ENCODE measurements around the gene MRPS26.
"Not testable (repeated sequence)": the region's sequence is repeated elsewhere in the genome, so short reads cannot be mapped to it uniquely, and the experiment has no call there.

MRPS26 gene

DNA sequence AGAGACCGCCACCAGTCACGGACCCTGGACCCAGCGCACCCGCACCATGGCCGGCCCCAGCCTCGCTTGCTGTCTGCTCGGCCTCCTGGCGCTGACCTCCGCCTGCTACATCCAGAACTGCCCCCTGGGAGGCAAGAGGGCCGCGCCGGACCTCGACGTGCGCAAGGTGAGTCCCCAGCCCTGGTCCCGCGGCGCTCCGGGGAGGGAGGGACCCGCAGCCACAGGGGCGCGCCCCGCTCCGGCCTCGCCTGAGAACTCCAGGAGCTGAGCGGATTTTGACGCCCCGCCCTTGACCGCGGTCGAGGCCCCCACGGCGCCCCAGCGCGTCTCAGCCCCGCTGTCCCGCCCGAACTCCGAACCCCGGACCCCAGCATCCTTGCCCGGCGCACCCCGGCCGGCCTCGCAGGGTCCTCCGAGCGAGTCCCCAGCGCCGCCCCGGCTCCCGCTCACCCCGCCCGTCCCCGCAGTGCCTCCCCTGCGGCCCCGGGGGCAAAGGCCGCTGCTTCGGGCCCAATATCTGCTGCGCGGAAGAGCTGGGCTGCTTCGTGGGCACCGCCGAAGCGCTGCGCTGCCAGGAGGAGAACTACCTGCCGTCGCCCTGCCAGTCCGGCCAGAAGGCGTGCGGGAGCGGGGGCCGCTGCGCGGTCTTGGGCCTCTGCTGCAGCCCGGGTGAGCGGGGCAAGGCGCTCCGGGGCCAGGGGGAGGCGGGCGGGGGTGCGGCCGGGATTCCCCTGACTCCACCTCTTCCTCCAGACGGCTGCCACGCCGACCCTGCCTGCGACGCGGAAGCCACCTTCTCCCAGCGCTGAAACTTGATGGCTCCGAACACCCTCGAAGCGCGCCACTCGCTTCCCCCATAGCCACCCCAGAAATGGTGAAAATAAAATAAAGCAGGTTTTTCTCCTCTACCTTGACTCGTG lies 26.0 kb downstream of the MRPS26 start, which contains the start of gene OXT:
TSS of gene OXT (plus strand) at position 11 of the 920 bp plus-strand sequence. CDS start at position 47, 36 bp downstream.
- peak within 1 kb of the TSS; percentile 32 to 61 (median 56) for H3K4me3 ChIP-seq
- H3K27ac ChIP-seq, result peak within 1 kb of the TSS in 13 of 21 experiments; percentile 39 to 83 (median 59)

DNA sequence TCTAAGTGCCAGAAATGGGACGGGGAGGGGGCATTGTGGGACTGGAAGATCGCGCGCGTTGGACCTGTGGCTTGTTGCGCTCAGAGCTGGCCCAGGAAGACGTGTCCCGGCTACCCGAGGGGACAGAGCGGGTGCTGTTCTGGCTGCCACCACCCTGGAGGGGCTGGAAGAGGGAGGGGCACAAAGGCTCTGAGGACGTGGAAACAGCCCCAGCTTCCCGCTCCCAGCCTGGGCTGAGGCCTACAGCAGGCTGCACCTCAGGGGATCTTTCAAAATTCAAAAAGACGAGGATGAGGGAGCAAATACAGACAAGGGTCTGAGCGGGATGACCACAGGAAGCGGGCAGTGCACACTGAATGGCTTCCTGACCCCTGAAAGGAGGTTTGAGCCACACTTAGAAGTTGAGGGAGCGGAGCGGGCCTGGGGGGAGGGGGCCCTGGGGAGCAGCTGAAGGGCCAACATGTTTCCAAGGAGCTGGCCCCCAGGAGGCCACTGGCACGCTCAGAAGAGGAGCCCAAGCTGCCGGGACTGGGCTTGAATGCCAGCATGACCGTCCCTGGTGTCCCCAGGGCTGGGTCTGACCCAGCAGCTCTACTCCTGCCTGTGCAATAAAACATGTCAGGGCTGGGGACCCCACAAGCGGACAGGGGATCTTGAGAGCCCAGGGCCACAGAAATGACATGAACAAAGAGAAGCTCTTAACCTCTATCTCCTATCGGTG lies 26.8 kb downstream of the MRPS26 start:
- Histone ChIP-seq H3K27ac (peak overlapping the region in 4 of 21 experiments; percentile 57 to 83 (median 66)), H3K4me3 (peak overlapping the region in 6 of 7 experiments; percentile 32 to 61 (median 54))

DNA sequence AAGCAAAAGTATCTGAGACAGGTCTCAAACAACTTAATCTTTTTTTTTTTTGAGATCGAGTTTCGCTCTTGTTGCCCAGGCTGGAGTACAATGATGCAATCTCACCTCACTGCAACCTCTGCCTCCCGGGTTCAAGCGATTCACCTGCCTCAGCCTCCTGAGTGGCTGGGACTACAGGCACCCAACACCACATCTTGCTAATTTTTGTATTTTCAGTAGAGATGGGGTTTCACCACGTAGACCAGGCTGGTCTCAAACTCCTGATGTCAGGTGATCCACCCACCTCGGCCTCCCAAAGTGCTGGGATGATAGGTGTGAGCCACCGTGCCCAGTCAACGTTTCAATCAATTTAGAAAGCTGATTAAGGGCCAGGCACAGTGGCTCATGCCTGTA lies 27.4 kb downstream of the MRPS26 start:
- not testable (repeated sequence) for H3K27ac ChIP-seq, H3K4me3 ChIP-seq

DNA sequence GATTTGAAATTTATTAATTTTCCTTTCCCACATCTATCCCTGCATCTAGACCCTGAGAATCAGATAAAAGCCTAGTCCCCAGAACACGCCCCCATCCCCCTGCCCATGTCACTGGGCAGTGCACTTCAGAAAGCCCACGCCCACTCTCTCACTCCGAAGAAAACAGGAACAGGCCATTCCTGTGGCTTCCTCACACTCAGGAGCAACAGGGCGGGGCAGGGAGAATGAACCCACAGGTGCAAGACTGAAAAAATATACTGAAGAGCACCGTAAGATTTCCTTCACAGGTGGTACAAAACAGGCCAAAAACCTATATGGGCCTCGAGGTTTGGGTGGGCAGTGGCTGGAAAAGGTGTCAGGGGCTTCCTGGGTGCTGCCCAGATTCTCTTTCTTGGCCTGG lies 29.0 kb downstream of the MRPS26 start:
- Histone ChIP-seq H3K27ac (no peak overlapping the region), H3K4me3 (no peak overlapping the region)

DNA sequence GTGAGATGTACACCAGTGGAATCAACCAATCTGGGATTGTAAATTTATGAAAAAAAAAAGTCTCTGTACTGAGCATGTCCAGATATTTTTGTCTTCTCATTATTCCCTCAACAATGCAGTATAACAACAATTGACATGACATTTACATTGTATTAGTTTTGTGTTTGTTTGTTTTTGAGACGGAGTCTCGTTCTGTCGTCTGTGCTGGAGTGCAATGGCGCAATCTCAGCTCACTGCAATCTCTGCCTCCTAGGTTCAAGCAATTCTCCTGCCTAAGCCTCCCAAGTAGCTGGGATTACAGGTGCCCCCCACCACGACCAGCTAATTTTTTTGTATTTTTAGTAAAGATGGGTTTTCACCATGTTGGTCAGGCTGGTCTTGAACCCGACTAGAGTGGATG lies 29.5 kb downstream of the MRPS26 start:
- not testable (repeated sequence) for H3K27ac ChIP-seq, H3K4me3 ChIP-seq

DNA sequence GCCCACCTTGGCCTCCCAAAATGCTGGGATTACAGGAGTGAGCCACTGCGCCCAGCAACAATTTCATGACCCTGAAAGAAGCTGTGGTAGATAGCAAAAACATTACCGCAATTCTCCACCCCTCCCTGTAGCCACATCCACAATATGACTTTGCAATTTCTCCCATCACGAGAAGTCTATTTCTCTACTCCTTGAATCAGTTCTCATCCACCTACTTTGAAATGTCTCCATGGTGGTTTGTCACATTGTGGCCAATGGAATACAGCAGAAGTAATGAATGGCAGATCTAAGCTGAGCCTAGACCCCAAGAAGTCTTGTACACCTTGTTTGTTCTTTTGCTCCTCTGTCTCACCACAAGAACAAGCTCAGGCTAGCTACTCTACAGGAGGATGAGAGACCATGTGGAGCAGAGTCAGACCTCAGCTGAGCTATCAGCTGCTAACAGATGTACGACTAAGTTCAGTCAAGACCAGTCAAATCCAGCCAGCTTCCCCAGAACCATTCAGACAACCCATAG lies 31.8 kb downstream of the MRPS26 start:
- Histone ChIP-seq H3K27ac (no peak overlapping the region), H3K4me3 (no peak overlapping the region)

DNA sequence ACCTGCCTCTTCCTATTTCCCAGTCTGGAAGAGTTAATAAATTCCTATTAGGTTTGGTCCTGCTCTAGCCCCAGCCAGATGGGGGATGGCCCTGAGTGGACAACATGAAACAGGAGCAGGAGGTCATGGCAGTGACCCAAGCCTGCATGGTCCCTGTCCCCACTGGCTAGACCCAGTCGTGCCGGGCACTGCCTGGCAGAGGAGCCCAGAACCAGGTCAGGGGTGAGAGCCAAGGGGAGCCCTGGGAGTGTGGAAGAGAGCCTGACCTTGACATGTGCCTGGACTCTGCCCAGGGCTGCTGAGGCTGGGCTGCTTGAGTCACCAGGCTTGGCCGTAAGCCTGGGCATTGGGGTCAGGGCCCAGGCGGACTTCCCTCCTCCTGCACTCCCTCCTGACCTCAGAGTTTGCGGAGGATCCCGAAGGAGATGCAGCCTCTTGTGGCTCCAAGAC lies 35.1 kb downstream of the MRPS26 start:
- no peak overlapping the region for H3K27ac ChIP-seq
- H3K4me3 ChIP-seq, result no peak overlapping the region

DNA sequence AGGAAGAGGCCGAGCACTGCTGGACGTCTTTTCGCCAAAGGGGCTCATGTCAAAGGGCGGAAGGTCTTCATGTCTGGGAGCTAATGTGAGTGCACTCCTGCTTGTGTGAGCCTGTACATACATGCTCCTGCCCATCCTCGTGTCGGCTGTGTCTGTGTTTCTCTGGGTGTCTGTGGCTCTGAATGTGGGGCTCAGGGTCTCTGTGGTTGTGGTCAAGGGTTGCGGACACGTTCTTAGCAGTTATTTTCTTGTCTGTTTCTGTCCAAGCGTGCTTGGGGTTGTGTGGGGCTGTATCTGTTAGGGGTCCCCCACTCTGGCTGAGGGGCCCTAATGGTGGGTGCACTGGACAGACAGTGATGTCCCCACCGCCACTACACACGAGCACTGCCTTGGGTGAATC lies 35.8 kb downstream of the MRPS26 start:
- no peak overlapping the region for H3K27ac ChIP-seq

DNA sequence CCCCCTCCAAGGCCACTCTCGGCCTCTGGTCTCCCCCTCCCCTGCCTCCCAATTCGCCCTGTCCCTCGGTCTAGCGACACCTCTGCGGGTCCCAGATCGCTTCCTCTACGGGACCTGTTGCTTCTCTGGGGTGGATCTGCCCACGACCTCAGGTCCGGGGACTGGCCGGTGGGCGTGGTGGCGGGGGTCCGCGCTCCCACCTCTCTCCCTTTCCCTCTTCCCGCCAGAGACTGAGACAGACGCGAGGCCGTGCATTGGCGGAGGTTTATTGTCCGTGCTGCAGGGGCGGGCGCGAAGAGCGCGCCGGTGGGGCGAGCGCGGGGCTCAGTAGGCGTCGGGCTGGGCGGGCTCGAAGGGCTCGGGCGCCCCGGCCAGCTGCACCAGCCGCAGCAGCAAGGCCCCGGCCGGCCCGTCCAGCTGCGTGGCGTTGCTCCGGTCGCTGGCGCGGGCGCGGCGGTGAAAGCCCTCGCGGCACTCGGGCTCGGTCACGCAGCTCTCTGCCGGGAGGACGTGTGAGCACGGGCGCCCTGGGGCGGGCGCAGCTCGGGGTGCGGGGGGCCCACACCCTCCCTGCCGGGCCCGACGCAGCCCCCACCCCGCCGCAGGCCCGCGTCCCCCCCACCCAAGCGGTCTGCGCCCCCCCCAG lies 36.6 kb downstream of the MRPS26 start:
- H3K4me3 ChIP-seq, result peak overlapping the region in 6 of 7 experiments; percentile 1 to 37 (median 19)
- H3K27ac ChIP-seq, result no peak overlapping the region

More for the DNA sequence above, 35.8 kb downstream of the MRPS26 start:
- H3K4me3 ChIP-seq, result no peak overlapping the region

DNA sequence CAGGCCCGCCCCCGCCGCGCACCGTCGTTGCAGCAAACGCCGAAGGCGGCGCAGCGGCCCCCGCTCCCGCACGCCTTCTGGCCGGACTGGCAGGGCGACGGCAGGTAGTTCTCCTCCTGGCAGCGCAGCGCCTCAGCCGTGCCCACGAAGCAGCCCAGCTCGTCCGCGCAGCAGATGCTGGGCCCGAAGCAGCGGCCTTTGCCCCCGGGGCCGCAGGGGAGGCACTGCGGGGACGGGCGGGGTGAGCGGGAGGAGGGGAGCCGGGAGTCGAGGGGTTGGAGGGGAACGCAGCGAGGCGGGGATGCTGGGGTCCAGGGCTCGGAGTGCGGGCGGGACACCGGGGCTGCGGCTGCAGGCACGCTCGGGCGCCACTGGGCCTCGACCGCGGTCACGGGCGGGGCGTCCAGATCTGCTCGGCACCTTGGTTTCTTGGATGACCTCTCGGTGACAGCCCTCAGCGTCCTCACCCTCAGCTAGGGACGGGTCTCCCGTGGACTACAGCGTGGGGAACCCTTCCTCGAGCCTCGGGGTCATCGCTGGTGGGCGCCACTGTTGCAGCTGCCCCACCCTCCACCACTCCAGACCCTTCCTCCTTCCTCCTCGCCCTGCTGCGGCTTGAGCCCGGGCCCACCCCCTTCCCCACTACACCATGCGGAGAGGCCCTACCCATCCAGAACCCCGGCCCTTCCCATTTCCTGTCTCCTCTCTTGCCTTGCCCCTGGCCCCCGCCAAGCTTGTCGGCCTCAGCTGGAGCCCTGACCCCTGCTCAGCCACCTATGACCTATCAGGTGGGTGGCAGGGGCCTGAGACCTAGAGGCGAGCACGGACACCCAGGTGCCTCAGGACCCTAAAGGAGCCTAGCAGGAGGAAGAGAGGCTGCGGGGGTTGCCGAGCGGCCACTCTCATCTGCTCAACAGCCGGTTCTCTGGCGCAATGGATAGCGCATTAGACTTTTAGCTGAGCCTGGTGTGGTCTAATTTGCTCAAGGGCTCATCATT lies 37.4 kb downstream of the MRPS26 start:
- peak overlapping the region in 6 of 7 experiments; percentile 1 to 37 (median 19) for H3K4me3 ChIP-seq
- H3K27ac ChIP-seq, result no peak overlapping the region

DNA sequence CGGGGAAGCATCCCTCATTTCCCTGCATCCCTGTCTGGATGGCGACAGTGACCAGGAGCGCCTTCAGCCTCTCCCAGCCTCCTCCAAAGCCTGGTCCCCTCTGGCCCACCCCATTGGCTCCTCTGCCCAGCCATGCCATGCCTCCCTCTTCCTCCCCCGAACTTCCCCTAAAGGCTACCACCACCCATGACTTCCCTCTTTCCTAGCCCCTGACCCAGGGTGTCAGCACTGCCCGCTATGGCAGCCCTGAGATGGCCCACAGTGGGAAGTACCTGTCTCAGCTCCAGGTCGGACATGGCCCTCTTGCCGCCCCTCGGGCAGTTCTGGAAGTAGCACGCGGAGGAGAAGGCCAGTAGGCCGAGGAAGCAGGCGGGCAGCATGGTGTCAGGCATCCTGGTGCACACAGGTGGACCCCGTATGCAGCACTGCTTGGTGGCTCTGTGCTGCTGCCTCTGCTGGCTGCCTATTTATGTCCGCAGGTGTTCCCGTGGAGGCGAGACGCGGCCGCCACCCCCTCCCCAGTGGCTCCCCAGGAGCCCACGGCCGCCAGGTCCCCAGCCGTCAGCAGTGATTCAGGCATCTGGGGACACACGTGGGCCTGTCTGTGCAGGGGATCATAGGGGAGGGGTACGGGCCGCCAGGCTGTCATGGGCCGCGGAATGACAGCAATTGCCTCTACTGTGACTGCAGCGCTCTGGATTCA lies 38.6 kb downstream of the MRPS26 start, which contains the start of gene AVP:
TSS of gene AVP (minus strand) at position 442 of the 703 bp plus-strand sequence. CDS start at position 392, 50 bp downstream.
- Histone ChIP-seq H3K27ac (no peak within 1 kb of the TSS), H3K4me3 (no peak within 1 kb of the TSS)

DNA sequence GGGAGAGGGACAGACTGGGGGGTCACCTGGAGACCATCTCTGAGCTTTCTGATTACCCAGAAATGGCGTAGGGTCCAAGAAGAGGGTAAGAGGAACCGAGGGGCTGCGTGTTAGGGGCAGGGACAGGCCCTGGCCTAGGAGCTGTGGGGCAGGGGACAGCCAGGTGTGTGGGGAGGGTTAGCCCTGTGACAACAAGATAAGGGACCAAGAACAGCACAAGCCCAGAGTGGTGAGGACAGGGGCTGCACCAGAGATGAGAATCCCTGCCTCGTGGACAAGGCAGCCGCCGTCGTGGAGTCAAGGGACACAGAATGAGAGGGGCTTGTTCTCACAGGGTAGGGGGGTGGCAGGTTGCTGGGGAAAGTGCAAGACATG lies 39.1 kb downstream of the MRPS26 start:
- Histone ChIP-seq H3K4me3 (no peak overlapping the region), H3K27ac (no peak overlapping the region)

DNA sequence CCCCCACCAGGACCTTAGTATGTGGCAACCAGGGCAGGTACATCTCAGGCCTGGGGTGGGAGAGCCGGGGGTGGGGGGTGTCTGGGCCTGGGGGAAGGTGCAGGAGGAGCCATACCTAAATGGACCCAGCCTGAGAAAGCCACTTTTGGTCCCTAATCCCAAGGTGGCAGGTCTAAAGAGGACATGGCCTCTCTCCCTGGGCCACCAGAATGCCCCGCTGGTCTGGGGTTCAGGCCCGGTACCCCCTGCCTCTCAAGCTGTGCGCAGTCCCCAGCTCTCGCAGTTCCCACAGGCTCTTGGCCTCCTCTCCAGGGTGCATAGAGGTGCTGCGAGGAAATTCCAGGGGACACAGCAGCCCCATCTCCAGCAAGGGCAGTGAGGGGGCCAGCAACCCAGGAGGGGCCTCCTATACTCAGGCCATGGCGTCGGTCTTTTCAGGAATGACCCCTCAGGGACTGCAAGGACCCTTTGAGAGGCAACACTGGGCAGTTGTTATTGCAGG lies 39.8 kb downstream of the MRPS26 start:
- Histone ChIP-seq H3K27ac (no peak overlapping the region), H3K4me3 (no peak overlapping the region)

DNA sequence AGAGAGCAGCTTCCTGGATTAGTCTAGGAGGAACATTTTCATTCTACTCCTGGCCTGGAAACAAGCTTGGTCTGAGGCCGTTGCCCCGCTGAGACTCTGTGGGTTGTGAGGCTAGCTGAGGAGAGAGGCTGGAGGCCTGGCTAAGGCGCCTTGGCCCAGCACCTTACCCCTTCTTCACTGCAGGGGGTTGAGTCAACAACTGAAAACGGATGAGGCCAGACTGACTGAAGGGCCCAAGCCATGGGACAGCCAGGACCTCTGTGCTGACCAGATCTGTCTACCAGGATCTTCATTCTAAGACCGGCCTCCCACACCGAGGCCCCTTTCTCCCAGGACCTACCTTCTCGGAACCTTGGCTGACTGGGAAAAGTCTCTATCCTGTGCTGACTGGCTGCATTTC lies 42.2 kb downstream of the MRPS26 start:
- Histone ChIP-seq H3K4me3 (no peak overlapping the region), H3K27ac (no peak overlapping the region)

DNA sequence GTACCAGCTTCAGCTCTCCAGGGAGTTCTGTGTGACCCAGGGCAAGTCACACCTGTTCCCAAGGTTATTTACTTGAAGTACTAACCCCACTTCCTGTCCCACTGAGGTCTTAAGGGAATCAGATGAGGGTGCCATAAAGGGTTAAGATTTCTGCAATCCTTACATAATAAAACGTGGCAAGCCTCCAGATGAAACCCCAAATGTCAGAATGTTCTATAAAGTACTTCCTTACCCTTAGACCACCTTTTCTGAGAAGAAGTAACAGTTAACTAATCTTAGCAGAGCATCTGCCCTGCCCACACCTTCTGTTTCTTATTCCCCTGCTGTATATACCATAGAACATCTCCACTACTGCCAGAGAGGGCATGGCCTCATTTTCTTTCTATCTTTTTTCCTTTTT lies 44.7 kb downstream of the MRPS26 start:
- Histone ChIP-seq H3K27ac (no peak overlapping the region), H3K4me3 (no peak overlapping the region)

DNA sequence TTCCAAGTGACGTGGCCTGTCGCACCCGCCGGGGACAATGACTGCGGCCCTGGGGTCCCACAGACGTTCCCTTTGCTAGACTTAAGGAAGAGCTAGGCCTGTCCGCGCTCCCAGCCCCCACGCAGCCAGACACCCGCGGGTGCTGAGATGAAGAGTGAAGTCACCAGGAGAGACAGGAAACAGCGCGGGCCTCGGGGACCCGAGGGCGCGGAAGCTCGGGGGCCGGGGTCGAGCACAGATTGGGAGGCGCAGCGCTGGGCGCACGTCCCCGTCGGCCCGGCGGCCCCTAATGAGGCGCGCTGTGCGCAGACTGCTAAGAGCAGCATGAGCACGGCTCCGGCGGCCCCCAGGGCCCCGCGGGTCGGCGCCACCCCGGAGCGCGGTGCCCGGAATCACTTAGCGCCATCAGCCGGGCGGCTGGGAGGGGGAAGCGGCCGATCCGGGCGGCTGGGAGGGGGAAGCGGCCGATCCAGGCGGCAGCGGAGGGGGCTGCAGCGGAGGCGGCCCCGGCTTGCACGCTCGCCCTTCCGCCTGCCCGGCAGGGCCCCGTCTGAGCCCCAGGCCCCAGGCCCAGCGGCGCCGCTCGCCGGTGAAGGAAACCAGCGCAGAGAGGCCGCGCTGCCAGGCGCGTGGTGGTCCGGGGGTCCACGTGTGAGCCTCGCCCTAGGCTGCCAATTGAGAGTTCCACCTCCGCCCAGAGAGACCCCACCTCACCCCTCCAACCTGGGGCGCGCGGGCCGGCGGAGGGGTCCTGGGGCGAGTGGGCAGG lies 46.9 kb downstream of the MRPS26 start:
- peak overlapping the region in 4 of 21 experiments; percentile 5 to 52 (median 30) for H3K27ac ChIP-seq
- peak overlapping the region; percentile 19 to 41 (median 24) for H3K4me3 ChIP-seq

DNA sequence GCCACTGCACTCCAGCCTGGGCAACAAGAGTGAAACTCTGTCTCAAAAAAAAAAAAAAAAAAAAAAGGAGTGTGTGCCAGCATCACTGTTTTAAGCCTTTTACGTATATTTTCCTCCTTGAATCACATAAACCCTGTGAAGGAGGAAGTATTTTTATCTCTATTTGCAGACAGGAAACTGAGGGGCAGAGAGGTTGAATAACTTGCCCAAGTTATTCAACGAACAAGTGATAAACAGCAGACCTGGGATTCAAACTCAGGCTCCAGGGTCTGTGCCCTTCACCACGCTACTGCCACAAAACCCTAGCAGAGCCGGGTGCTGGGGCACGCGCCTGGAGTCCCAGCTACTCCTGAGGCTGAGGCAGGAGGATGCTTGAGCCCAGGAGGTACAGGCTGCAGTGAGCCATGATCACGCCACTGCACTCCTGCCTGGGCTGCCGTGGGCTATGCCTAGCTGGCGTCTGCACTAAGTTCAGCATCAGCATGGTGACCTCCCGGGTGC lies 48.1 kb downstream of the MRPS26 start:
- Histone ChIP-seq H3K4me3 (no peak overlapping the region), H3K27ac (no peak overlapping the region)
